Measurements from ENCODE around the gene CLEC16A. TPM values are rescaled to one million over a fixed set of nuclear protein-coding genes. Genes with fewer than 3 reads are reported as not detected.

Gene CLEC16A
- total and polyA plus RNA-seq, 9 of the 15 experiments (the other 6 are each of a cell fraction or from before 2014, with no cell fraction given): 1.00 to 22.3 (median 10.0) TPM

- no peak for TF ChIP-seq JUND (IDR thresholded peaks at IDR 0.05; ENCODE audit: borderline replicate concordance, low read depth, low read length)
- peak; percentile 35; the same call in 1 of the 3 replicates for TF ChIP-seq JUND (tag; IDR thresholded peaks at IDR 0.05; ENCODE audit: borderline replicate concordance, low read depth, low read length)
- peak in 1 of 2 experiments; percentile 46; a peak in 1 of 4 replicates for TF ChIP-seq HDAC1 (IDR thresholded peaks at IDR 0.05)
- no peak for TF ChIP-seq TSC22D4 (tag; IDR thresholded peaks at IDR 0.05)
- TF ChIP-seq MGA (IDR thresholded peaks at IDR 0.05): peak; percentile 57
- no peak for TF ChIP-seq CHD1 (IDR thresholded peaks at IDR 0.05; ENCODE audit: low read length)
- TF ChIP-seq SREBF1 (IDR thresholded peaks at IDR 0.05; ENCODE audit: borderline replicate concordance, low read depth, low read length): 0 out of 2 replicates have a peak, but pooled peaks have one; percentile 31
- TF ChIP-seq NRF1 (conservative IDR thresholded peaks at IDR 0.05 in 1 of 2, IDR thresholded peaks at IDR 0.05 in 1 of 2): peak in 1 of 2 experiments; percentile 53; a peak in 3 of 4 replicates
- peak; percentile 53; the same call in 1 of the 2 replicates for TF ChIP-seq MXI1 (IDR thresholded peaks at IDR 0.05; ENCODE audit: low read depth, low read length)
- no peak for TF ChIP-seq HDAC6 (IDR thresholded peaks at IDR 0.05; ENCODE audit: low read depth, low read length)
- peak in 1 of 2 experiments; percentile 79 for TF ChIP-seq MNT (conservative IDR thresholded peaks at IDR 0.05)
- TF ChIP-seq MAX (CRISPR knock-in tag; IDR thresholded peaks at IDR 0.05): peak; percentile 73
- no peak for TF ChIP-seq ZNF561 (CRISPR knock-in tag; conservative IDR thresholded peaks at IDR 0.05)
- peak in 1 of 2 experiments; percentile 48; a peak in 1 of 4 replicates for TF ChIP-seq MAZ (CRISPR knock-in tag; conservative IDR thresholded peaks at IDR 0.05 in 1 of 2, IDR thresholded peaks at IDR 0.05 in 1 of 2)
- TF ChIP-seq L3MBTL2 (IDR thresholded peaks at IDR 0.05): peak; percentile 57
Measured at GRCh38 chr16:11198828-11199227, 254.5 kb downstream of the CLEC16A start (continued).

Data from K562 (cell line).